HG02970 (cell line): ENCODE results near the gene NTN1.
A peak's percentile ranks its signal among the peaks of the same experiment; 100 is the strongest.

ENCODE experiments used
- ATAC-seq: cut with Tn5 transposase; IDR thresholded peaks from one replicate; pipeline ENCODE4 v1.9.1; 2021; ENCODE audit warnings: mild to moderate bottlenecking, moderate library complexity, moderate number of reproducible peaks; ENCODE audit not compliant: unreplicated experiment, low FRiP score

NTN1 gene

DNA sequence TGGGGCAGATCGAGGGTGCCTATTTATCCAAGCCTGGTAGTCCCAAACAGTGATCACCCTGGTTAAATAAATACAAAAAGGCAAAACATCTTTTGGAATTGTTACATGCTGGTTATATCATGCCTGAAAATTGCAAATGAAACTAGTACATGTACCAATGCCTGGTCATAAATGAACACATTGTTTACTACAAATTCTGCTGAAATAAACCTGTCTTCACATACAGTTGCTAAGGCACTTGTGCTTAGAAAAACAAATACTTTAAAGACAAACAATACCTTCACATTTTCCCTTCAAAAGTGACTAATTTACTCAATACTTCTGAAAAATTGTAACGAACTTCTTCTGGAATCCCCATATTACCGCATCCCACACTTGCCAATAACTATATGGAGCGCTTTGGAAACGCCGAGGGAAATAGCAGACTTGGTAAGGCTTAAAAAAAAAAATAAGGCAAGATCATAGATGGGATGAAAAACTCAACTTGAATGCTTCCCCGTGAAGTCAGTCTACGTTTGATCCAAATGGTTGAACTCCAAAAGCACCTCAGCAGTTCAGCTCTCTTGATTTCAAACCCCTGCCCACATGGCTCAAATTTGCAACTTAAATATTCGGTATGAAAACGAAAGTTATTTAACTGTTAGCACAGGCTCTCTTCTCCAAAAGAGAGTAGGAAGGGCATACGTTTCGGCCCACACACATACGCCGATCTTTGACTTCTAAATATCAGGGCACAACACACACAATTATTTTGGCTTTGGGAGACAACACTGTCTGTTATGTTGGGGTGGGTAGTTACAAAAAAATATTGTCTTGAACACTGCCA lies 264.5 kb downstream of the NTN1 start:
- no peak for ATAC-seq

DNA sequence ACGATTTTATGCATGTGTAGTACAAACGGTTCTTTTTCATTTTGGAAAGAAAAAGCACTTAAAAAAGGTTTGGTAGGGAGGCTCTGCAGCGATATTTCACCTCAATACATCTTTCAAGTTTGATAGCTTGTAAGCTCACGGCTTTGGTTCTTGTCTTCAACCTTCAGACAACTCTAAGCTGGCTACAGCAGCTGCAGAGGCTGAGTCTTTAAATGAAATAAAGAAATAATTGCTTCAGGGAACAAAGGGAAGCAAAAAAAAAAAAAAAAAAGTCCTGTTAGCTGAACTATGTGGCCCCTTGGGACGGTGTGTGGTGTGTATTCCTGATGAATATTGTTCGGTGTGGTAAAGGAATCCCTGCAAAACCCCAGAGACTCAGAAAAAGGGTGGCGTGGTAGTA lies 265.1 kb downstream of the NTN1 start:
- no peak for ATAC-seq

DNA sequence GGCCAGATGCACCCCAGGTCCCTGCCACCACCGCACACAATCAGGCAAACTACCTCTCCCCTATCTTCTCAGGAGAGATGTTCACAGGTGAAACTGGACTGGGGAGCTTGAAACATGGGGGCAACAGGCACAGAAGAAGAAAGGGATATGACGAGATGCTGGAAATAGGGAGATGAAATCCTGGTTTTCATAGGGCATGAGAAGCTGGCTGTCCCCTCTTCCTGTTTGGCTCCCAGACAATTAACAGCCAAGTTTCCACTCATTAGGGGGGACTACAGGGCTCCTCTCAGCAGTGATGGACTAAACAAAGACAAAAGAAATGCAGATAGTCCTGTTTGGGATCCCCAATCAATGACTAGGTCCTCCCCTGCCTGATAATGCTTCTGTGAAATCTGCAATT lies 266.0 kb downstream of the NTN1 start:
- ATAC-seq, result no peak

DNA sequence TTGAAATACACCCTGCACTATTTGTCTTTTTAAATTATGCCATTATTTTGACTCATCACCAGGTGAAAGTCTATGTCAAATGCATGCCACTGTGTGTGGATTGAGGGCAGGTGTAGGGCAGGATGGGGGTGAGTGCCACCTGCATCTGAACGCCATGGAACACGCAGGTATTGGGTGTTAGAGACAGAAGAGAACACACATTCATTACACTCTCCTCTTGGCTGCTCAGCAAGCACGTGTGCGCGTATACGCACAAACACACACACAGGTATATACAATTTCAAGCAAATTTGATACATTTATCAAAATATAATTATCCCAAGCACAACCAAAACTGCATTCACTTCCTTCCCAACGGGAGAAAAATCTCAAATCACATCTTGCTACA lies 268.9 kb downstream of the NTN1 start:
- ATAC-seq, result peak; percentile 1

GRCh38 chr17:9291912-9292560 lies 270.7 kb downstream of the NTN1 start:
- no peak for ATAC-seq

GRCh38 chr17:9292561-9292941 lies 271.2 kb downstream of the NTN1 start:
- ATAC-seq, result no peak
